Measurements from ENCODE around the gene PRKG2.

DNA sequence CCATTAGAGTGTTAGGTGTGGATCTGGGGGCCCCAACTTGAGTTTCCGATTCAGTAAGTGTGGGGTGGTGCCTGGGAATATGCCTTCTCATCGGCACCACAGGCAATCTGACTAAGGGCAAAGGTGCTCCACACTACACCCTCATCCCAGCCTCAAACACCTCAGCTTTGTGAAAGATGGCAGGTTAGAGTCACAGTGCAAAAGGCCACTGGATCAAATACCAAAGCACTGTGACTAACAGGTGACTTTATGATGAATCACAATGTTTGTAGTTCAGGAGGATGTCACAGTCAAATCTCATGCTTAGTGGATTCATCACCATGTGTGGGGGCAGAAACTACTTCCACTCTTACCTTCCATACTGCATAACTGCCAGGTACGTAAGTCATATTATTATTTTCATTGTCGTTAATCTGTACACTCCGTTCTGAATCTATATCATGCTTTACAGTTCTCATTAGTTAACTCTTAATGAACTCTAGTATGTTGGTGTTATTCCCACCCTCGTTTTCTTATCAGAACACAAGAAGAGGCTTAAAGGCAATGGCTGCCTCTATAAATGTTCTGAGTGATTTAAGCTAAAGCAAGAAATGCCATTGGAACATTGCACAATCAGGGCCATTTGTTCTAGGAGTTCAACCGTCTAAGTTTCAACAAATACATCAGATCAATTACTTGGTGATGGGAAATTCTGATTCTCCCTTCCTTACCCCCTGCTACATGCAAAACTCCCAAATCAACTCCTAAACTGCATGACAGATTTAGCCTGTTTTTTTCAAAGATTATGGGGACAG, 50.2 kb downstream of the PRKG2 start:
- TF ChIP-seq, protein P1, sequence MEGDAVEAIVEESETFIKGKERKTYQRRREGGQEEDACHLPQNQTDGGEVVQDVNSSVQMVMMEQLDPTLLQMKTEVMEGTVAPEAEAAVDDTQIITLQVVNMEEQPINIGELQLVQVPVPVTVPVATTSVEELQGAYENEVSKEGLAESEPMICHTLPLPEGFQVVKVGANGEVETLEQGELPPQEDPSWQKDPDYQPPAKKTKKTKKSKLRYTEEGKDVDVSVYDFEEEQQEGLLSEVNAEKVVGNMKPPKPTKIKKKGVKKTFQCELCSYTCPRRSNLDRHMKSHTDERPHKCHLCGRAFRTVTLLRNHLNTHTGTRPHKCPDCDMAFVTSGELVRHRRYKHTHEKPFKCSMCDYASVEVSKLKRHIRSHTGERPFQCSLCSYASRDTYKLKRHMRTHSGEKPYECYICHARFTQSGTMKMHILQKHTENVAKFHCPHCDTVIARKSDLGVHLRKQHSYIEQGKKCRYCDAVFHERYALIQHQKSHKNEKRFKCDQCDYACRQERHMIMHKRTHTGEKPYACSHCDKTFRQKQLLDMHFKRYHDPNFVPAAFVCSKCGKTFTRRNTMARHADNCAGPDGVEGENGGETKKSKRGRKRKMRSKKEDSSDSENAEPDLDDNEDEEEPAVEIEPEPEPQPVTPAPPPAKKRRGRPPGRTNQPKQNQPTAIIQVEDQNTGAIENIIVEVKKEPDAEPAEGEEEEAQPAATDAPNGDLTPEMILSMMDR (IDR thresholded peaks at IDR 0.05; ENCODE audit: extremely low read depth in 1 of 2, insufficient read depth in 1 of 2, low read depth in 1 of 2, low read length in 2 of 2) = no peak
- TF ChIP-seq POLR2A (IDR thresholded peaks at IDR 0.05; ENCODE audit: low read depth, low read length) (no peak), POLR2AphosphoS5 (IDR thresholded peaks at IDR 0.05; ENCODE audit: insufficient read depth, low read depth, low read length) (no peak)

All from endothelial cell of umbilical vein (primary cell).